HUES64 (cell line): ENCODE measurements around the gene DHRS13.
A peak's percentile ranks its signal among the peaks of the same experiment; 100 is the strongest.
"Not testable (repeated sequence)": the region's sequence is repeated elsewhere in the genome, so short reads cannot be mapped to it uniquely, and the experiment has no call there.

Experiments
- H3K27ac ChIP-seq: 2 replicates; pipeline ENCODE4 v1.7.0; 2013; ENCODE audit warnings: low read depth, low read length, inconsistent platforms
- H3K27me3 ChIP-seq: 2 replicates; pipeline ENCODE4 v1.6.1; 2013; ENCODE audit warnings: mild to moderate bottlenecking, low read length; ENCODE audit not compliant: insufficient read depth
- H3K36me3 ChIP-seq: 2 replicates; pipeline ENCODE4 v1.6.1; 2013; ENCODE audit warnings: mild to moderate bottlenecking, low read length; ENCODE audit not compliant: insufficient read depth
- H3K4me1 ChIP-seq: 2 replicates; pipeline ENCODE4 v1.6.1; 2013; ENCODE audit warnings: mild to moderate bottlenecking, low read length, moderate library complexity; ENCODE audit not compliant: insufficient read depth
- H3K4me3 ChIP-seq: 2 replicates; pipeline ENCODE4 v1.5.1; 2013; ENCODE audit warnings: mild to moderate bottlenecking, low read length, moderate library complexity
- H3K9ac ChIP-seq: 2 replicates; pipeline ENCODE4 v1.6.1; 2013; ENCODE audit warnings: mild to moderate bottlenecking, low read depth, low read length
- H3K9me3 ChIP-seq: 2 replicates; pipeline ENCODE4 v1.6.1; 2013; ENCODE audit warnings: low read depth, low read length; ENCODE audit not compliant: insufficient read depth
- WGBS: fragments of 150-250, 120-280 bp; methylation state at CpG from one replicate; pipeline ENCODE4 v1.1.7; 2013; ENCODE audit warnings: missing lambda C conversion rate; 5-methylcytosine and 5-hydroxymethylcytosine counted together

DHRS13 gene

DNA sequence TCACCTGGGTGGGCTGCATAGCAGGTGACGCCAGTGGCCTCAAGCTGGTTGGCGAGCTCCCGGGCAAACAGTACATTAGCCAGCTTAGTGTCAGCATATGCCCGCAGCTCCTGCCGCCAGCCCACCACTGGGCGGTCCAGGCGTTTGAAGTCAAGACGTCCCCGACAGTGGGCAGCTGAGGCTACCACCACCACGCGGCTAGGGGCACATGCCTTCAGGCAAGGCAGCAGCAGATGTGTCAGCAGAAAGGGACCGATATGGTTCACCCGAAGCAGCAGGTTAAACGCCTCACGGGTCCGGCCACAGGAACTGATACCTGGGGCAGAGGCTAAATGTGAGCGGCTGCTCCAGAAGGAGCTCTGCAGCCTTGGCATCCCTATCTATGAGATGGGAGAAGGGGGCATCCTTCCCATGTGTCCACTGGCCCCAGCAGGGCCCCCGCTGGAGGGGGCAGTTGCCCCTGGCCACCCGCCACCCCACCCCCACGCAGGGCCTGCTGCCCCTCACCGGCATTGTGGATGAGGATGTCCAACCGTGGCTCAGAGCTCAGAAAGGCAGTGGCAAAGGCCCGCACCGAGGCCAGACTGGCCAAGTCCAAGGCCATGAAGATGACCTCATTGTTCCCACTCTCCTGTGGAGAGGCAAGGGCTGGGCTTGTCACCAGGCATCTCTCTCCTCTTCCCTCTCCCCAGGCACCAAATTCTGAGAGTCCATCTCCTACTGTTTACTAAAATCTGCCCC lies 1.7 kb downstream of the DHRS13 start:
- H3K27me3 ChIP-seq = no peaks in the 10 kb centered on the region
- no peaks in the 10 kb centered on the region for H3K9me3 ChIP-seq
- peak overlapping the region; percentile 73 for H3K4me3 ChIP-seq
- H3K27ac ChIP-seq = no peak overlapping the region
- H3K9ac ChIP-seq = no peak overlapping the region
- peaks cover 11% of the 10 kb centered on the region for H3K36me3 ChIP-seq
- H3K4me1 ChIP-seq = peaks cover 7% of the 10 kb centered on the region
- WGBS = 94% methylated on average over 24 of the region's 24 CpGs

DNA sequence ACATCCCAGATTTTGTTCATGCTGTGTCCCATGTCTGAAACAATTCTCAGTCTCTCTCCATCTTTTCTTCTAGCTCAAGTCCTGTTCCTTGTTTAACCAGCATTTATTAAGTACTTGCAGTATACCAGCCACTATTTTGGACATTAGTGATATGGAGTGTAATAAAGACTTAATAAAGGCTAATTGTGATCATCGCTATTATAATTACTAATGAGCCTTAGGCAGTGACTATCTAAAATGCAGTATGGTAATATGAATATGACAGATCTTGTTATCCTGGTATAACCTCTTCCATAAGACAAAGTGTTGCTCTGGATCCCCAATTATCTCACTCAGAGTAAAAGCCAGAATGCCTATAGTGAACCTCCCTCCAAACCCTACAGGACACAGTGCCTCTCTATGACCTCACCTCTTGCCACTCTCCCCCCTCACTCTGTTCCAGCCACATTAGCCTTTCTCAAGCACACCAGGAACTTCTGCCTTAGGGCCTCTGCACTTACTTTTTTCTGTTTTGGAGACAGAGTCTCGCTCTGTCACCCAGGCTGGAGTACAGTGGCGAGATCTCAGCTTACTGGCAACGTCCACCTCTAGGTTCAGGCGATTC lies 3.6 kb downstream of the DHRS13 start:
- no peak overlapping the region for H3K9ac ChIP-seq
- no peaks in the 10 kb centered on the region for H3K27me3 ChIP-seq
- H3K9me3 ChIP-seq = no peaks in the 10 kb centered on the region
- H3K36me3 ChIP-seq = peaks cover 7% of the 10 kb centered on the region
- H3K4me3 ChIP-seq = no peak overlapping the region
- peaks cover 13% of the 10 kb centered on the region for H3K4me1 ChIP-seq
- no peak overlapping the region for H3K27ac ChIP-seq
- WGBS = 96% methylated on average over 5 of the region's 5 CpGs

DNA sequence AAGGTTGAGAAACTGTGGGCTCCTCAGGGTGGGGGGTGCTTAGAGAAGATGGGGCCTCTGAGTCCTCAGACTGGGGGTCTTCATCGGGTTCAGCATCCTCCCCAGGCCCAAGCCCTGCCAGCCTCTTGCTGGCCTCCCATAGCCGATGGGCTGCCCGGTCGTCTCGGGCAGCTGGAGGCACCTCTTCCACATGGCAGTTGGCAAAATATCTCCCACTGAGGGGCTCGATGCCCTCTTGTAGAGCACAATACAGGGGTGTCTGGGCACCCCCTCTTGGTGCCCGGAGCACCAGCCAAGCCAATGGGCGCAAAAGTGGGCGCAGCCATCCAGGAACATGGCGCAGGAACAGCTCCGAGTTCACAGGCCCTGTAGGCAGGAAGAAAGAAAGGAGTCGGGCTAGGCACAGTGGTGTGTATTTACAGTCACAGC lies 4.3 kb downstream of the DHRS13 start:
- WGBS = 90% methylated on average over 12 of the region's 12 CpGs
- Histone ChIP-seq H3K27me3 (no peaks in the 10 kb centered on the region), H3K9me3 (no peaks in the 10 kb centered on the region), H3K36me3 (peaks cover 7% of the 10 kb centered on the region), H3K9ac (no peak overlapping the region), H3K27ac (no peak overlapping the region), H3K4me3 (no peak overlapping the region), H3K4me1 (peaks cover 13% of the 10 kb centered on the region)

DNA sequence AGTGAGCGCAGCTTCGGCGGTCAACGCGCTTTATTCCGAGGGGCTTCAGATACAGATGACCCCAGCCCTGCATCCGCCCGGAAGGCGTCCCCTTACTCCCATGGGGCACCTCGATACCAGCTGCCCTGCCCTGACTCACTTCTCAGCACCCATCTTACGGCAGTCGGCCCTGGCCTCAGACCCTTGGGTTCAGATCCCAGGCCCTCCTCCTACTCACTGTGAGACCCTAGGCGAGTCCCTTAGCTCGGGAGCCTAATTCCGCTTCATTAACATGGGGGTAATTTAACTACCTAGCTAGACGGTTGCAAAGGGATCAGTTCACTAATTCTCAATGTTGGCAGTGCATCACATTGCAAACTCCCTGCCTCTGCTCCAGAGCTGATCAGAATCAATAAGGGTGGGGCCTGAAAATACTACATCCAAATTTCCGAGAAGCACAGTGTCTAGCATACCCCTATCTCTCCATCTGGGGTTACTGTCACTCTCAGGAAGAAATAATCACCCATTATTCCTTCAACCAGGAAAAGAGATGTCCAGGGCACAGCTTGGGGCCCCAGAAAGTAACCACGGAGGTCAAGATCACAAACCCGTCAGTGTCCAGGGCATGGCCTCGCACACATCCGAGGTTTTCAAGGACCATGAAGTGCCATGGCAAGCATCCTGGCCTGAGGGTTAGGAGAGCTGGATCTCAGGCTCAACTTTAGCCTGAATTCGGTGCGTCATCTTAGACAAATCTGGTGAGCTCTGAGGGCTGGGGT lies 4.9 kb downstream of the DHRS13 start:
- peak overlapping the region; percentile 94 for H3K4me3 ChIP-seq
- 33% methylated on average over 23 of the region's 23 CpGs for WGBS
- peak overlapping the region; percentile 90; the same call in 1 of the 2 replicates for H3K27ac ChIP-seq
- H3K4me1 ChIP-seq = peaks cover 13% of the 10 kb centered on the region
- peaks cover 7% of the 10 kb centered on the region for H3K36me3 ChIP-seq
- H3K9me3 ChIP-seq = no peaks in the 10 kb centered on the region
- no peaks in the 10 kb centered on the region for H3K27me3 ChIP-seq
- H3K9ac ChIP-seq = peak overlapping the region; percentile 91

DNA sequence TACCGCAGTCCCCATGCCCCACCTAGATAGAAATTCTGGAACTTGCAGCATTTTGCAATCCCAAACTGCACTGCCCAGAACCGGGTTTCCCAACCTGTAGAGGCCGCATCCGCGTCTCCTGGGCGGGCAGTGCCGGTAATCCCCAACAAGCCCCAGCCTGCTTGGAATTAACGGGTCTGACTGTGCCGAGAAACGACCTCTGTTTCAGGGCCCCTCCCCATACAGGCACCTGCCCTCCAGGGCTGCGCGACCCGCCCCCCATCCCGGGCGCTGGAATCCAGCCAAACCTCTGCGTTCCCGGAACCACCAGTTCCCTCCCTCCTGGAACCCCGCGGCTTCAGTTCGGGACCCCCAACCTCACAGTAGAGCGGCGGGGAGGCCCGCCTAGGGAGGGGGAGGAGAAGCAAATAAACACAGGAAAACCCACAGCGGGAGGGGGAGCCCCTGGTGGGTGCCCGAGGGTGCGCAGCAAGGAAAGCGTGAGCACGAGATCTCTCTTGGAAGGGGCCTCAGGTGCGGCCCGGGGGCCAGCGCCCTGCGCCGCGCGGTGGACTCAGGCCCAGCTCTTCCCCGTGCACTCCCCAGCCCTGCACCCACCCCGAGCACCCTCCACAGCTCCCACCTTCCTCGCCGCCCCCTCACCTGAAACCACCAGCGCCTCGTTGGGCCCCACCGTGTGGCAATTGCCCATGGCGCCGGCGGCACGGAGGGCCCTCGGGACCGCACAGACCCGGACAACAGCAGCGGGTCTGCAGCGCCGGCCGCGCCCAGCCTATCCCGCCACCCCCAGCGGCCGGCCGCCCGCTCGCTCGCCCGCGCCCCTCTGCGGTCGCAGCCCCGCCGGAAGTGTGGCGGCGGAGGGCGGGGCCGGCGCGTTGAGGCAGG lies 5.8 kb downstream of the DHRS13 start, which contains the start of gene FLOT2:
TSS of gene FLOT2 (minus strand) at position 850 of the 885 bp plus-strand sequence. CDS start at position 691, 159 bp downstream.
- Histone ChIP-seq H3K27me3 (no peaks in the 10 kb centered on the region), H3K9ac (peak within 1 kb of the TSS; percentile 91), H3K9me3 (no peaks in the 10 kb centered on the region), H3K36me3 (peaks cover 7% of the 10 kb centered on the region), H3K4me3 (peak within 1 kb of the TSS; percentile 94), H3K4me1 (peaks cover 13% of the 10 kb centered on the region), H3K27ac (peak within 1 kb of the TSS; percentile 90)
- under 1% methylated on average over 73 of the region's 73 CpGs for WGBS

DNA sequence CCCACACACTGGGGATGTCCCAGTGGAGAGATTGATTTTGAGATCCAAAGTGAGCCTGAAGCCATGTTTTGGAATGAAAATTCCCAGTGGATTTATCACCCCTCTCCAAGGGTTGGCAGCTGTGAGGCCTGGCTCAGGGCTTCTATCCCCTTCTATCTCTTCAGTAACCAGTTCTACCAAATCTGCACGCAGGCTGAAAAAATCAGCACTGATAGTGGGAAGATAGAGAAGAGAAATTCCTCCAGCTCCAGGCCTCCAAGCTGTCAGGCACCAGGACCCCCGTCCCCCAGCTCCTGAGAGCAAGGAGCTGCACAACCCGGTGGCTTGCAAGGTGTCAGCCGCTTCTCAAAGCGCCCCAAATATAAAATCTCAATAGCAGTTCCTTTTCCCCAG lies 6.4 kb downstream of the DHRS13 start:
- Histone ChIP-seq H3K4me1 (peaks cover 9% of the 10 kb centered on the region), H3K4me3 (peak overlapping the region; percentile 94)
- WGBS = 2% methylated on average over 4 of the region's 5 CpGs

DNA sequence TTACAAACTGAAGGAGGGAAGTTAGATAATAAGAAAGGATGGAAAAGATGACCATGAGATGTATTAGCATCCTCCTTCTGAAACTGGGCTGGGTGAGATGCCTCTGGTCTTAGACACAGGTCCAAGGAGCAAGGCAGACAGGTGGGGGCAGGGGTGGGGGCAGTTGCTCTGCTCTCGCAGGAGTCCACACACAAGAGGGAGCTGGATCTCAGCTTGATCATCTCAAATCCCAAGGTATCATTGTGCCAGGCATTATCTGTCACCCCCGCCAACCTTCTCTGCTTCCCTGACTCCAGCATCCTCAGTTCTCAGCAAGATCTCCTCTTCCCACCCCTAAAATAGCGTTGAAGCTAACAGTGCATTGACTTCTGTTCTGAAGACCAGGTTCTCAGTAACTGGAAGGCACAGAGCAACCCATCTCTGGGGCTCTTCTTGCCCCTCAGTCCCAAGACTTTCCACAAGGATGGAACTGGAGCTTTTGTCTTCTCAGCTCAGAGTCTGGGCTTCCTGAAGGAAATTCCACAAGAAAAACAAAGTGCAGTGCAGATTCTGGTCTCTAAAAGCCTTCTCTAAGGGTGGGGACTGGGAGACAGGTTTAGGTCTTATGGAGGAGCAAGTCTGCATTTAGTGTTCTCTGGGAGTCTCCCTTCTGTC lies 7.0 kb downstream of the DHRS13 start:
- Histone ChIP-seq H3K4me3 (peak overlapping the region; percentile 94), H3K9ac (peak overlapping the region; percentile 91; the same call in 1 of the 2 replicates), H3K36me3 (peaks cover 12% of the 10 kb centered on the region), H3K9me3 (no peaks in the 10 kb centered on the region), H3K4me1 (peaks cover 8% of the 10 kb centered on the region), H3K27ac (no peak overlapping the region), H3K27me3 (no peaks in the 10 kb centered on the region)
- WGBS = 66% methylated on average over 3 of the region's 3 CpGs

More for the DNA sequence above, 6.4 kb downstream of the DHRS13 start:
- Histone ChIP-seq H3K36me3 (peaks cover 7% of the 10 kb centered on the region), H3K9me3 (no peaks in the 10 kb centered on the region), H3K27me3 (no peaks in the 10 kb centered on the region), H3K27ac (0 out of 2 replicates have a peak overlapping the region, but pooled peaks have one; percentile 90), H3K9ac (peak overlapping the region; percentile 91)

DNA sequence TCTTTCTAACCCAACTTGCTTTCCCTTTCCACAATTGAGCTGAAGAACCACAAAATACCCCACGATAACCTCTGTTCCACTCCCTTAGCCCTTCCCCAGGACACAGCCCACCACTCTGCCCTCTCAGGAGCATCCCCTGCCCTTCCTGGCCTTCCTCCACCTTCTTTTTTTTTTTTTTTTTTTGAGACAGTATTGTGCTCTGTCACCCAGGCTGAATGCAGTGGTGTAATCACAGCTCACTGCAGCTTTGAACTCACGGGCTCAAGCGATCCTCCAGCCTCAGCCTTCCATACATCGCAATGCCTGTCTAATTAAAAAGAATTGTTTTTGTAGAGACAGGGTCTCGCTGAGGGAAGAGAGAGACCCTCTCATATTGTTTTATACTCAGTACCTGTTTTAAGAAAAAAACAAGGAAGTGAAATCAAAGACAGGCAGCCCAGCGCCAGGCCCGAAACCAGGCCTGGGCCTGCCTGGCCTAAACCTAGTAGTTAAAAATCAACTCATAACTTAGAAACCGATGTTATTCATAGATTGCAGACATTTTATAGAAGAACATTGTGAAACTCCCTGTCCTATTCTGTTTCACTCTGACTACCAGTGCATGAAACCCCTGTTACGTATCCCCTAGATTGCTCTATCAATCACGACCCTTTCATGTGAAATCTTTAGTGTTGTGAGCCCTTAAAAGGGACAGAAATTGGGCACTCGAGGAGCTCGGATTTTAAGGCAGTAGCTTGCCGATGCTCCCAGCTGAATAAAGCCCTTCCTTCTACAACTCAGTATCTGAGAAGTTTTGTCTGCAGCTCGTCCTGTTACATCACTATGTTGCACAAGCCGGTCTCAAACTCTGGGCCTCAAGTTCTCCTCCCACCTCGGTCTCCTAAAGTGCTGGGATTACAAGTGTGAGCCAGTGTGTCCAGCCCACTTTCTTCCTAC lies 9.4 kb downstream of the DHRS13 start:
- H3K4me3 ChIP-seq, H3K36me3 ChIP-seq, H3K4me1 ChIP-seq, H3K9ac ChIP-seq, H3K9me3 ChIP-seq, H3K27me3 ChIP-seq, H3K27ac ChIP-seq: not testable (repeated sequence)
- WGBS = 97% methylated on average over 14 of the region's 16 CpGs

DNA sequence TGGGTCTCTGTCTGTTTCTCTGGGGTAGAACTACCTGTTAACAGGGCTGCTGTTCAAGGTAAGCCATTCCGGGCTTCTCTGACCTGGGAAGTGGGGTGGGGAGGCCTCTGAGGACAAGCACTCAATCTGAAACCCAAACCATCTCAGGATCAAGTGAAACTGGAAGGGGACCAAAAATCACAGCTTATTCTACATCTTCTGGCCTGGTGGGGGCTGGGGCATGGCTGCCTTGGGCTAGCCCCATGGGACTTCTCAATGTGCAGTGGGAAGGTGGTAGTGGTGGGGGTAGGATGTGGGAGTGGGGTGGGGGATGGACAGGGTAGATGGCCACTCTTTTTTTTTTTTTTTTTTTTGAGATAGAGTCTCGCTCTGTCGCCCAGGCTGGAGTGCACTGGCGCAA lies 10.9 kb downstream of the DHRS13 start:
- WGBS = 90% methylated on average over 4 of the region's 4 CpGs
- H3K4me1 ChIP-seq = peaks cover 8% of the 10 kb centered on the region
- no peaks in the 10 kb centered on the region for H3K27me3 ChIP-seq
- no peak overlapping the region for H3K9ac ChIP-seq
- no peak overlapping the region for H3K27ac ChIP-seq
- peaks cover 6% of the 10 kb centered on the region; the same call in 1 of the 2 replicates for H3K36me3 ChIP-seq
- no peak overlapping the region for H3K4me3 ChIP-seq
- no peaks in the 10 kb centered on the region for H3K9me3 ChIP-seq
